ENCODE measurements around the gene CPSF3.

- TF ChIP-seq CTCF (IDR thresholded peaks at IDR 0.05; ENCODE audit: control extremely low read depth in 1 of 3, insufficient read depth in 1 of 3, low read depth in 1 of 3, low read length in 3 of 3) (no peak), ATF2 (IDR thresholded peaks at IDR 0.05; ENCODE audit: low read length) (no peak), ZNF274 (IDR thresholded peaks at IDR 0.05; ENCODE audit: borderline replicate concordance, extremely low read depth, low read length) (no peak), TAF1 (IDR thresholded peaks at IDR 0.05; ENCODE audit: low read depth, low read length) (no peak), JUND (IDR thresholded peaks at IDR 0.05; ENCODE audit: low read length) (no peak)
These were observed 16.1 kb upstream of the CPSF3 start for GRCh38 chr2:9407363-9407811.
